B cell (primary cell): ENCODE results near the gene IL3RA. TPM values are rescaled to one million over a fixed set of nuclear protein-coding genes. Genes with fewer than 3 reads are reported as not detected.
"Not testable (repeated sequence)": the region's sequence is repeated elsewhere in the genome, so short reads cannot be mapped to it uniquely, and the experiment has no call there.

ENCODE experiments used
- ATAC-seq: fragments of 200-7000 bp; cut with Tn5 transposase; one replicate; pipeline ENCODE4 v1.10.0; 2021; ENCODE audit warnings: low read depth, mild to moderate bottlenecking, moderate number of reproducible peaks, moderate library complexity
- CTCF ChIA-PET: fragments of 350-600 bp; sonication (Branson Sonifier 250); formaldehyde crosslinking; loops from one replicate; lab custom pipeline; 2021; ENCODE audit warnings: antibody characterized with exemption, inconsistent platforms; lab: Charles Lee
- POLR2A ChIA-PET: fragments of 350-600 bp; sonication (Branson Sonifier 250); formaldehyde crosslinking; loops from one replicate; lab custom pipeline; 2021; ENCODE audit warnings: antibody characterized with exemption; lab: Charles Lee
- DNase-seq: peaks from one replicate; pipeline ENCODE4 v3.0.0; 2013
- H2AFZ ChIP-seq: 2 replicates; pipeline ENCODE4 v1.6.1; 2012; ENCODE audit warnings: mild to moderate bottlenecking, low read depth, low read length; ENCODE audit not compliant: insufficient read depth, poor library complexity, severe bottlenecking
- H3K27ac ChIP-seq, 2 donors: 1 replicate in 1 of 2; 2 replicates in 1 of 2; pipeline ENCODE4 v1.5.1; 2012 to 2013; ENCODE audit warnings: low read length in 2 of 2, mild to moderate bottlenecking in 2 of 2, moderate library complexity in 1 of 2
- H3K27me3 ChIP-seq, 4 experiments: fragments of 200-600 bp in 1 of 4; sonication (generic) in 1 of 4; replicated peaks in 1 of 4; 1 replicate in 2 of 4; 2 replicates in 2 of 4; pipeline versions ENCODE4 v1.6.1 to v1.7.0; 2013 to 2016; ENCODE audit warnings: low read length in 3 of 4, mild to moderate bottlenecking in 2 of 4, mixed read lengths in 1 of 4, moderate library complexity in 1 of 4; ENCODE audit not compliant: insufficient read depth in 4 of 4, control insufficient read depth in 3 of 4; ENCODE audit errors: control extremely low read depth in 1 of 4
- H3K36me3 ChIP-seq, 2 experiments: replicated peaks in 1 of 2; 1 replicate in 1 of 2; 2 replicates in 1 of 2; pipeline versions ENCODE4 v1.6.1 to v1.7.1; 2013; ENCODE audit warnings: low read length in 1 of 2; ENCODE audit not compliant: insufficient read depth in 2 of 2, control insufficient read depth in 1 of 2; ENCODE audit errors: control extremely low read depth in 1 of 2, extremely low read depth in 1 of 2
- H3K4me1 ChIP-seq, 2 donors: fragments of 200-600 bp in 1 of 2; sonication (generic) in 1 of 2; 1 replicate in 1 of 2; 2 replicates in 1 of 2; pipeline versions ENCODE4 v1.5.1 to v1.6.1; 2013 to 2017; ENCODE audit warnings: low read length in 2 of 2; ENCODE audit not compliant: control insufficient read depth in 2 of 2, insufficient read depth in 2 of 2
- H3K4me2 ChIP-seq: replicated peaks from 2 replicates; pipeline ENCODE3; 2012; ENCODE audit warnings: mild to moderate bottlenecking, low read depth, low read length; ENCODE audit not compliant: poor library complexity, severe bottlenecking
- H3K4me3 ChIP-seq, 5 experiments: fragments of 200-600 bp in 1 of 5; sonication (generic) in 1 of 5; 1 replicate in 3 of 5; 2 replicates in 2 of 5; pipeline versions ENCODE4 v1.5.1 to v1.7.0; 2011 to 2016; ENCODE audit warnings: low read length in 4 of 5, mild to moderate bottlenecking in 4 of 5, low read depth in 2 of 5, control low read depth in 1 of 5, moderate library complexity in 1 of 5; ENCODE audit not compliant: insufficient read depth in 1 of 5; ENCODE audit errors: control extremely low read depth in 1 of 5, extremely low read depth in 1 of 5
- H3K79me2 ChIP-seq: fragments of 200-600 bp; sonication (generic); one replicate; pipeline ENCODE4 v1.6.0; 2016; ENCODE audit warnings: low read length; ENCODE audit not compliant: control insufficient read depth, insufficient read depth
- H3K9ac ChIP-seq: fragments of 200-600 bp; sonication (generic); 2 replicates; pipeline ENCODE4 v1.6.1; 2017; ENCODE audit warnings: mild to moderate bottlenecking, low read length, moderate library complexity
- H3K9me3 ChIP-seq, 3 donors: one replicate each; pipeline versions ENCODE4 v1.6.1 to v1.7.1; 2013; ENCODE audit warnings: low read length in 2 of 3; ENCODE audit not compliant: control insufficient read depth in 2 of 3, insufficient read depth in 1 of 3; ENCODE audit errors: control extremely low read depth in 1 of 3
- H4K20me1 ChIP-seq: 2 replicates; pipeline ENCODE4 v1.6.0; 2012; ENCODE audit warnings: mild to moderate bottlenecking, low read length; ENCODE audit not compliant: insufficient read depth, control insufficient read depth, poor library complexity, severe bottlenecking
- H3K27ac Mint-ChIP-seq: one replicate; pipeline ENCODE4 v1.8.0; 2021; ENCODE audit warnings: mixed read lengths
- H3K27me3 Mint-ChIP-seq: one replicate; pipeline ENCODE4 v1.8.0; 2021; ENCODE audit warnings: mixed read lengths
- H3K4me1 Mint-ChIP-seq: one replicate; pipeline ENCODE4 v1.8.0; 2021; ENCODE audit warnings: mixed read lengths
- H3K4me3 Mint-ChIP-seq: one replicate; pipeline ENCODE4 v1.8.0; 2021; ENCODE audit warnings: mixed read lengths
- H3K9me3 Mint-ChIP-seq: one replicate; pipeline ENCODE4 v1.8.0; 2022; ENCODE audit warnings: mixed read lengths; ENCODE audit not compliant: insufficient read depth
- EZH2 ChIP-seq: IDR thresholded peaks from 2 replicates; pipeline ENCODE4 v1.6.1; 2012; ENCODE audit warnings: borderline replicate concordance, low read depth, mild to moderate bottlenecking, moderate library complexity, low read length; ENCODE audit not compliant: insufficient read depth, poor library complexity, severe bottlenecking
- WGBS: methylation state at CpG from one replicate; pipeline ENCODE4 v1.1.5; 2013; ENCODE audit warnings: missing lambda C conversion rate; ENCODE audit not compliant: insufficient coverage; 5-methylcytosine and 5-hydroxymethylcytosine counted together
- intact Hi-C: fragments of 100-400 bp; cut with micrococcal nuclease; formaldehyde crosslinking; loops from one replicate; pipeline ENCODE4 v1.10.0; 2022
- polyA plus RNA-seq: library from polyadenylated mRNA; depleted of rRNA; stranded (reverse); fragments of >200 nt; gene quantifications from 2 replicates; pipeline ENCODE4 v1.2.3, GENCODE V29; 2012
- total RNA-seq, 2 donors: library from RNA; stranded (reverse); fragments of 120-200 nt in 1 of 2; gene quantifications; 1 replicate in 1 of 2; 2 replicates in 1 of 2; pipeline versions ENCODE4 v1.2.3 to v1.2.4, GENCODE V29; 2013 to 2022
- TF ChIP-seq, protein P1 (sequence below): fragments of 200-600 bp; IDR thresholded peaks from one replicate; pipeline ENCODE4 v1.8.0; 2022; ENCODE audit warnings: antibody characterized with exemption, mild to moderate bottlenecking

The IL3RA gene
- total and polyA plus RNA-seq, 2 donors (not counting 1 experiment from before 2014, with no cell fraction given) = 1.6 to 31.6 TPM

- Mint-ChIP-seq H3K4me3 (no peak overlapping the region), H3K4me1 (no peaks in the 10 kb centered on the region), H3K27ac (no peak overlapping the region), H3K9me3 (no peaks in the 10 kb centered on the region), H3K27me3 (no peaks in the 10 kb centered on the region)
- TF ChIP-seq, protein P1, sequence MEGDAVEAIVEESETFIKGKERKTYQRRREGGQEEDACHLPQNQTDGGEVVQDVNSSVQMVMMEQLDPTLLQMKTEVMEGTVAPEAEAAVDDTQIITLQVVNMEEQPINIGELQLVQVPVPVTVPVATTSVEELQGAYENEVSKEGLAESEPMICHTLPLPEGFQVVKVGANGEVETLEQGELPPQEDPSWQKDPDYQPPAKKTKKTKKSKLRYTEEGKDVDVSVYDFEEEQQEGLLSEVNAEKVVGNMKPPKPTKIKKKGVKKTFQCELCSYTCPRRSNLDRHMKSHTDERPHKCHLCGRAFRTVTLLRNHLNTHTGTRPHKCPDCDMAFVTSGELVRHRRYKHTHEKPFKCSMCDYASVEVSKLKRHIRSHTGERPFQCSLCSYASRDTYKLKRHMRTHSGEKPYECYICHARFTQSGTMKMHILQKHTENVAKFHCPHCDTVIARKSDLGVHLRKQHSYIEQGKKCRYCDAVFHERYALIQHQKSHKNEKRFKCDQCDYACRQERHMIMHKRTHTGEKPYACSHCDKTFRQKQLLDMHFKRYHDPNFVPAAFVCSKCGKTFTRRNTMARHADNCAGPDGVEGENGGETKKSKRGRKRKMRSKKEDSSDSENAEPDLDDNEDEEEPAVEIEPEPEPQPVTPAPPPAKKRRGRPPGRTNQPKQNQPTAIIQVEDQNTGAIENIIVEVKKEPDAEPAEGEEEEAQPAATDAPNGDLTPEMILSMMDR = no peak
- TF ChIP-seq EZH2 = no peak
- Histone ChIP-seq H3K27me3 (no peaks in the 10 kb centered on the region), H3K27ac (no peak overlapping the region), H4K20me1 (no peaks in the 10 kb centered on the region), H3K4me3 (no peak overlapping the region), H3K36me3 (peaks cover 0 to 9% of the 10 kb centered on the region in 2 experiments), H2AFZ (no peak overlapping the region), H3K4me1 (no peaks in the 10 kb centered on the region), H3K4me2 (no peak overlapping the region), H3K9ac (no peak overlapping the region), H3K79me2 (no peaks in the 10 kb centered on the region), H3K9me3 (peaks cover 0 to 16% (median 0%) of the 10 kb centered on the region in 3 donors)
- ATAC-seq (no peak), DNase-seq (no peak)
- intact Hi-C loops = no loop called here
- CTCF ChIA-PET = no interaction called here
- 100% methylated on average over 2 of the region's 2 CpGs for WGBS
- POLR2A ChIA-PET = no interaction called here
Observed at GRCh38 chrX:1361910-1362309, 25.3 kb downstream of the IL3RA start.

DNA sequence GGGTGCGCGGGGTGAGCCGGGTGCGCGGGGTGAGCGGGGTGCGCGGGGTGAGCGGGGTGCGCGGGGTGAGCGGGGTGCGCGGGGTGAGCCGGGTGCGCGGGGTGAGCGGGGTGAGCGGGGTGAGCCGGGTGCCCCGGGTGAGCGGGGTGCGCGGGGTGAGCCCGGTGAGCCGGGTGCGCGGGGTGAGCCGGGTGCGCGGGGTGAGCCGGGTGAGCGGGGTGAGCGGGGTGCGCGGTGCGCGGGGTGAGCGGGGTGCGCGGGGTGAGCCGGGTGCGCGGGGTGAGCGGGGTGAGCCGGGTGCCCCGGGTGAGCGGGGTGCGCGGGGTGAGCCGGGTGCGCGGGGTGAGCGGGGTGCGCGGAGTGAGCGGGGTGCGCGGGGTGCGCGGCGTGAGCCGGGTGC lies 29.8 kb downstream of the IL3RA start:
- H3K9me3 ChIP-seq, H3K27ac ChIP-seq, DNase-seq, CTCF ChIA-PET, H3K27ac Mint-ChIP-seq, H3K36me3 ChIP-seq, H3K4me2 ChIP-seq, ATAC-seq, H4K20me1 ChIP-seq, H3K4me3 Mint-ChIP-seq, H3K4me3 ChIP-seq, H3K9me3 Mint-ChIP-seq, H3K27me3 Mint-ChIP-seq, intact Hi-C loops, POLR2A ChIA-PET, H3K9ac ChIP-seq, H3K4me1 Mint-ChIP-seq, H3K4me1 ChIP-seq, H3K79me2 ChIP-seq, H3K27me3 ChIP-seq, H2AFZ ChIP-seq: not testable (repeated sequence)
- WGBS = no CpG with 5 or more reads among the region's 63 CpGs
